Fibroblast of skin of scalp (primary cell): ENCODE data around the gene CA5A.

ENCODE experiments used
- DNase-seq: peaks from one replicate; pipeline ENCODE4 v3.0.0-alpha.2; 2013

The CA5A gene

DNA sequence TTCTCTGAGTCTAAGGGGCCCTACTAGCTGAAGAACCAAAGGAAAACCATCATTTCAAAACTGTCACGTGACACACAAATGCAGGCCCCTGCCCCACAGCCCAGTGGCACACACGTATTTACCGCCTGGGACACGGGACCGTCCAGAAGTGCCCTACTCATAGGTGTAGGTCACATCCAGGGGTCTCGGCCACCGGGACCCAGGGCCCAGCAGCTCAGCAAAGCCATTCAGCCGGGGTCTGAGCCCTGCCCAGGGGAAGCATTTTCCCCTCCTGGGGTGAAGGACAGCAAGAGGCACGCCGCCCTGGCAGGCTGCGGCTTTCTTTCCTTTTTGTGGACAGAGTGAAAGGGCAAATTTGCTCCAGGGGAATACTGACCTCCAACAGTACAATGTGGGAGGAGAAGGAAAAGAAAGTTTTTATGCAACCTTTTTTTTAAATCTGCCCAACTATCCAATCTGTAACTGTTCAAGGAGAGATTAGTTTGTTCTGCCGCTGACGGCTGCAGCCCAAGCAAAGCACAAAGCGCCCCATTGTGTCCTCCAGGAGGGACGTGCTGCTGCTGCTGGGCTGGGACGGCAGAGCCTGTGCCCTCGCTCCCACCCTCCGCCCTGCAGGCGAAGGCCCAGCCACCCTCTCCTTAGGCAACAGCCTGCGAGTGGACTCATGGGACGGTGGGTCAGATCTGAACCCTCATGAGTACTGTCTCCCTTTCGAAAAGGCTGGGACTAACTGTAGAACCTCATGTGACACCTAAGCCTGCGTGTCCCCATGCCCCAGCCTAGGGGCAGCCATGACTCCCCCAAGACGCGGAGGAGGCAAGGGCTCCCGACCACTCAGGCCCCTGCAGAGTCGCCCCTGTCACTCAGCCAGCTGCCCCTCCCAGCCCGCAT, 88.3 kb downstream of the CA5A start:
- no peak for DNase-seq

DNA sequence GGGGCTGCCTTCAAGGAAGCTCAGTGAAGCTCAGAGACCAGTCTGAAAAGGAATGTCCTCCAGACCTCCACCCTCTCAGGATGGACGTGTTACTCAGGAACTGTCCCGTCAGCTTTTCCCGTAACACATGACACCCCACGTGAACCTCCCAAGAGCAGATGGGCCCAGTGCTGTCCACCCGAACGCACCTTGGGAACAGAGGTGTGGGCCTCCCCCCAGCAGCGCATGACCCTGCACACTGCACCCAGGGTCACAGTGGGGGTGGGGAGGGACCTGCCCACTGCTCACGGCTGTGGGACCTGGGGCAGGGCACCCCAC, 88.9 kb downstream of the CA5A start:
- DNase-seq, result no peak

DNA sequence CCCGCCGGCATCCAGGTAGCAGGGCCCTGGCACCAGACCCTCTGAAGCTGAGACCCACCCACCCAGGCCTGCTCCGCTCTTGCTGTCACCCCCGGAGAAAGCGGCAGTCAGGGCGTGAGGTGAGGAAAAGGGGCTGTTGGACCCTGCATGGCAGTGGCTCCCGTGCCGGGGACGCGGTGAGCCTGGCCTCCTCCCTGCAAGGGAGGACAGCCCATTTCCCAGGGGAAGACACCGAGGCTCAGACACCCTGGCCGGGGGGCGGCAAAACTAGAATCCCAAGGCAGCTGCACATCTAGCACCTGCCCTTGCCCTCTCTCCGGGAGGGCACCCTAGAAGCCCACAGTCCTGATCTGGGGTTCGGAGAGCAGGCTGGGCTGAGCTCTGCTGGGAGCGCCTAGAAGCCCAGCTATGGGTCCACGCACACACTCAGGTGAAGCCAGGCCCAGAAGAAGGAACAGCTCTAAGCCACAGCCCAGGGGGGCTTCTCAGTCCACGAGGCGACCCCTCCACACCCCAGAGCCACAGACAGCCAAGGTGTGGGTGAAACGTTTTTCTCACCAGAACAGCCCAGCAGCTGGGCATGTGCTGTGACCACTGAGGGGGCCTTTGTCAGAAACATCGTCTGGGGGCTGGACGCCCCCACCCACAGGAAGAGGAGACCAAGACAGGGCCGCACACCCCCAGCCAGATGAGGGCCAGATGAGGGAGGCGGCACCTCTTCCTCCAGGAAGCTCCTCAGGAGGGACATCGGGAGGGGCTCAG, 89.4 kb downstream of the CA5A start:
- no peak for DNase-seq

DNA sequence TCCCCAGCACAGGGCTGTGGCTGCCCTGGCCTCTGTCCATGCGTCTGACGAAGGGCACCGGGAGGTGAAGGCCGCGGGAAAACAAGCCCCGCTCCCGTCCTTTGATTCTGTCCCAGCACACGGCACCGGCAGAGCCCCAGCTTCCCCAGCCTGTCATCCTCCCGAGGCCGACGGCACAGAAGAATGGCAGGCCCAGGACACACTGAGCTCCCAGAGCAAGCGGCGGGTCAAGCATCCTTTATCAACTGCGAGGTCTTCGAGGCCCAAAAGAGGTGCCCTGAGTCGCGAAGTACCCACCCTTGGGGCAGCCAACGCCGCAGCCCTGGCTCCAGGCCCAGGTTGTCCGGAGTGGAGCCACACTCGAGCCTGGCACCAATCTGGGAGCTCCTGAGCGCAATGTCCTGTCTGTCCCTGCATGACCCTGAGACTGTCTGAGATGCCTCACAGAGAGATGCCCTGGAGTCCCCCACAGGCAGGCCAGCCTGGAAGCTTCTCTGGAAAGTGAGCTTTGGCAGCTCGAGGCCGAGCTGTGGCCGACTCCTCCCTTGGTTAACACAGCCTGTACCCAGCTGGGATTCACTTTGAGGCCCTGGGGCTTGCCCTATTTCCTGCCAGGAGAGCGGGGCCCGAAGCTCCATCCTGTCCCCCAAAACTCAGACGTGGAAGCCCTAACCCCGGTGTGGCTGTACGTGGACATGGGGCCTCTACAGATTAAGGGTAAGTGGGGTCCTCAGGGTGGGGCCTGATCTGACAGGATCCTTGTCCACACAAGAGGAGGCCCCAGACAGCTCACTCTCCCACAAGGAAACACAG, 90.3 kb downstream of the CA5A start:
- DNase-seq, result no peak

DNA sequence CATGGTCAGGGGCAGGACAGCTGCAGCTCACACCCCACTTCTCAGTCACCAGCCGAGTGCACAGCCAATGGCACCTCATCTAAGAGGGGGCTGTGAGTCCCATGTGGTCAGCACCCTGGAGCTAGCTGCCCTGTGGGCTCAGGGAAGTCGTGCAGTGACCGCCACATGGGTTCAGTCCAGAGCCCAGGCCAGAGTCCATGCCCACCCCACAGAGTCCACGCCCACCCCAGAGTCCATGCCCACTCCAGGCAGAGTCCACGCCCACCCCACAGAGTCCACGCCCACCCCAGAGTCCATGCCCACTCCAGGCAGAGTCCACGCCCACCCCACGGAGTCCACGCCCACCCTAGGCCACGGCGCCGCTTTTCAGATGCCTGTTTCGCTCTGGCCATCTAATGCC, 91.1 kb downstream of the CA5A start:
- no peak for DNase-seq

DNA sequence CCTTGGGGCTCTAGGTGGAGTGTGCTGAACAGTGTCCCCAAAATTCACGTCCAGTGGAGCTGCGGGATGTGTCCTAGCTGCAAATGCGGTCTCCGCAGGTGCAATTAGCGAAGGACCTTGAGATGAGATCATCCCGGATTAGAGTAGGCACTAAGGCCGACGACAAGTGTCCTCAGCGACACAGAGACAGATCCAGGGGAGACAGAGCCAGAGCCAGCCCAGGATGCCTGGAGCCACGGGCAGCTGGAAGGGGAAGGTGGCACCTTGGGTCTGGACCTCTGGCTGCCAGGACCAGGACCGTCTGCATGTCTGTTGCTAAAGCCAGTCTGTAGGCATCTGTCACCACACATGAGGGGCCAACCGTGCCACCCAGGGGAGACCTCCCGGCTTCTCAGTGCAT, 91.5 kb downstream of the CA5A start:
- no peak for DNase-seq

DNA sequence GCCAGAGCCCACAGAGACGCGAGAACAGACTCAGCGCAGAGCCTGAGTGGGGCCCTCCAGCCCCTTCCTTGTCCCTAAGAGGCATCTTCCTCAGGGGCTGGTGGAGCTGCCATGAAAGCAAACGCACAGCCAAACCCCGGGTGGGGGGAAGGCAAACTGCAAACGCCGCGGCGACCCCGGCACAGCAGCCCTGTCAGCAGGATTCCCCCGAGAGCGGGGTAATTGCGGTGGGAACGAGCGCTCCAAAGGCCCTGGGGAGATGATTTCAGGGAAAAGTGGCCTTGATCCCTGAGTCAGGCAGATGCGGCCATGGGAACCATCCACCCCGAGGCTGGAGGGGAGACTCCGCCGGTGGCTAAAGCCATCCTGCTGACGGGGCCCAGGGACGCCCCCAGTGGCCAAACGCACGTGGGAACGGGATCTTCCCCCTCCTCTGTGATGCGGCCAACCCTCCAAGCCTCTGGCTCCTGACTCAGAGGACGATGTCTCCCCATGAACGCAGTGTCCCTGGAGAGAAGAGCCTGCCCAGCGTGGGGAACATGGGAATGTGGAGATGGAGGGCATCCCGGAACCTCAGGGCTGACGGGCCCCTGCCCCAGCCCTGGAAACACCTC, 92.1 kb downstream of the CA5A start:
- peak; percentile 54 for DNase-seq

DNA sequence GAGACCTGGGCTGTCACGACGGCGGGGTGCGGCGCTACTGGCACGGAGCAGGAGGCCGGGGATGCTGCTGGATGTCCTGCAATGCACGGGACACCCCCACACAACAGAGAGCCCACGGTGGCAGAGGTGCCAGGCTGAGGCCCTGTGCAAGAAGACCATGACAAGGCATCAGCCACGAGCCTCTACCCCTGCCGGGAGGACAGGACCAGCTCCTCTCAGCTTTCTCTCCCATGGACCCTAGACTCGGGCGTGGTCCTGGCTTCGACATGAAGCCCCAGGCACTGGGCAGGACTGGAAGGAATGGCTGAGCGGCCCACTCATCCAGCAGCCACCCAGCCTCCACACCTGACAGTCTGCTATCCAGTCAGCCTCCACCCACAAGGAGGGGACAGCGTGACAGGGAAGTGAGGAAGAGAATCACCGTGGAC, 92.6 kb downstream of the CA5A start:
- no peak for DNase-seq

DNA sequence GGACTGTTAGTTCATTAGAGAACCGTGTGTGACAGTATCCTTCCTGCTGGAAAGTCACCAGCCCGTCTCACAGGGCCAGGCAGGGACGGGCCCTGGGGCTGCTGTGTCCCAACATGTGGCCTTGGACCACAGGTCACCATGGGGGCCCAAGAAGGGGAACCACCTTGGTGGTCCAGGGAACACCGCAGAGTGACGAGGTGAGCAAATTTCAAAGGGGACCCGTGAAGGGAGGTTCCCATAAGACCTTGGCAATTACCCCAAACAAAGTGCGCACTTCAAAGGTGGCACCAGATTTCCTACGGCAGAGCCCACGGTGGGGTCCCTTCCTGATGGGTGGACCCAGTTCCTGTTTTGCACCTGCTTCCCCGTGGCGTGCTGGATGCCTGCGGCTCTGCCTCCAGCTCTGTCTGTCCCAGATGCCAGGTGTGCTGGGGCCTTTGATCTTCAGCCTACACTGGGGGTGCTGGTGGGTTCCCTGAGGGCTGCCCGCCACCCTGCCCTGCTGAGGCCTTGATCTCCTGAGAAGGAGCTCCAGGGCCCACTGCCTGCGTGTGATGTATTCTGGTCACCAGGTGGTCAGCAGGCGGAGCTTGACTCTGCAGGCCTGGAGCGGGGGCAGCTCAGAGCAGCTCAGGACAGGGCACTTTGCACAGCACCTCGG, 94.0 kb downstream of the CA5A start:
- DNase-seq, result no peak

DNA sequence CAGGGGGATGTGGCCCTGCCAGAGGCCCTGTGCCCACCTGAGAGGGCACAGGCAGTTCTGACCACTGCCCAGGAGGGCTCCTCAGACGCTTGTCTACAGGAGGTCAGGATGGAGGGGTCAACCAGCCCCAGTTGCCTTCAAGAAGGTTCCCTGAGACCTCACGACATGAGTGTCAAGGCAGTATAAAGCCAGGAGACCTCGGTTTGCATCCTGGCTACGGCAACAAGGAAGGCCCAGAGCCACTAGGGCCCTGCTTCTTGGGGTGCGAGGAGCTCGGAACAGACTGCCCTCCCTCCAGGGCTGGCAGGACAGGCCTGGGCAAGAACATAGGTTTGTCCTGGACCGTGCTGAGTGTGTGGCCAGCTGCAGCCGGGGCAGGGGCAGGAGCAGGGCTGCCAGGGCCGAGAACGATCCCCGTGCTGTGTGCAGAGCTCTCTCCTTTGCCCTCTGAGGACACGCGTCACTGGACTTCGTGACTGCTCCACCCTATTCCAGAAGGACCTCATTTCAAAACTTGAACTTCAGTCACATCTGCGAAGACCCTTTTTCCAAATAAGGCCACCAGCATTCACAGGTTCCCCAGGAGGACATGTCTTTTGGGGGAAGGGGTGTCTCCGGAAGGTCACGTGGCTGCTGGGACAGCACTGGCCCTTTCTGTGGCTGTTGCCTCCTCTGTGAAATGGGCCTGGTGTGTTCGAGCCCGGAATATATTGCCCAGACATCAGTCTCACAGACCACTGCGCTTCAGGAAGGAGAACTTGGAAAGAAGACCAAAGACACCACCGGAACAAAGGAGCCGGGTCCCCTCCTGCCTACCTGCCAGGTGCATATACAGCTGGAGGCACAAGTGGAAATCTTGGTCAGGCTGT, 94.8 kb downstream of the CA5A start:
- DNase-seq, result no peak

DNA sequence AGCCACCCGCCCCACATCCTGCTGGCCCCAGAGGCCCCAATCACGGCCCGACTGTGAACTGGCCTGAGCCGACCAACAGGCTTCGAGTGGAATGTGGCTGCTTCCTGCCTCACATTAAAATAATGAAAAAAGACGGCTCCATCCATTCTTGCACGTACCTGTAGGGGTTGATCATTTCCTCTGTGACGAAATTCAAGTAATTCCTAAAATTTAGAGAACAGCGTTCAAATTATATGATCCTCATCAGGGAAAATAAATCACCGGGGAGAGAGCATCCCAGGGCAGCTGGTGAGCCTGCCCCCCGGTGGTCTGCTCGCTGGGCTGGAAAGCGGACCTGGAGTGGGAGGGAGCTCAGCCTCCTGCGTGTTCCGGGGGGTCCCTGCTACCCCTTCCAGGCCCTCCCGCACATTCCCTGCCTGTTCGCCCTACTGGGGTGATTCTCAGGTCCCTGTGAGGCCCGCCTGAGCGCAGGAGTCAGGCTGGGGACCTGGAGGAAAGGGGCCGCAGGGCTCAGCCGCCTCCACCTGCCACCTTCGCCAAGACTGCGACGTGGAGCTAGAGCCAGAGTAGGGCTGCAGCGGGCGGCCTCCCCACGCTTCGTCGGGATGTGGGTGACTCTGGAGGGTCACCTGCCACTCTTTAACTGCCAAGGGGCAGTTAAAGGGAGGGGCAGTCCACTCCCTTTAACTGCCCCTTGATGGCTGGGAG, 95.9 kb downstream of the CA5A start:
- no peak for DNase-seq

DNA sequence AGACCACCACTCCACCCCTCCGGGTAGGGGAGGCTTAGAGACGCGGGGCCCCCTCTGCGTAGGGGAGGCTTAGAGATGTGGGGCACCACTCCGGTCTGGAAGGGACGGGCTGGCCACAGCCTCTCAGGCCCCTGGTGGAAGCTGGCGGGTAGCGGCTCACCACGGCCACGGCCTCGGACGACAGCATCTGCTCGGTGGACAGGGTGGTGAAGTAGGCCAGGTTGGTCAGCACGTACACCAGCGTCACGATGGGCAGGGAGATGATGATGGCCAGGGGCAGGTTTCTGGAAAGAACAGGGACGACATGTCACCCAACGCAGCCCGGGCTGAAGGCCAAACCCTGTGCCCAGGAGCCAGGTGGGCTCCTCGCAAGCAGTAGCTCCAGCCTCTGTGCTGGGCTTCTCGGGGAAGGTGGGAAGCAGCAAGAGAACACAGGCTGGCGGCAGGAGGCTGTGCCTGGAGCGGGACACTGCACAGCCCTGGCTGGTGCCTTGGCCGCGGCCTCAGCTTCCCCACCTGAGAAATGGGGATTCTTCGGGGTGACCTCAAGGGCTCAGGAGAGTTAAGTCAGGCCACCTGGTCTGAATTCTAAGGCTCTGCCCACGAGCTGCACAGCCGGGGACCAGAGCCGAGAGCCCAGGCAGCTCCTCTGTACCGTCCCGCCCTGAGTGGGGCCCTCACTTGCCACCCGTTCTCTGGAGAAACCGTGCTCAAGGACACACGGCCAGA, 96.6 kb downstream of the CA5A start:
- no peak for DNase-seq

DNA sequence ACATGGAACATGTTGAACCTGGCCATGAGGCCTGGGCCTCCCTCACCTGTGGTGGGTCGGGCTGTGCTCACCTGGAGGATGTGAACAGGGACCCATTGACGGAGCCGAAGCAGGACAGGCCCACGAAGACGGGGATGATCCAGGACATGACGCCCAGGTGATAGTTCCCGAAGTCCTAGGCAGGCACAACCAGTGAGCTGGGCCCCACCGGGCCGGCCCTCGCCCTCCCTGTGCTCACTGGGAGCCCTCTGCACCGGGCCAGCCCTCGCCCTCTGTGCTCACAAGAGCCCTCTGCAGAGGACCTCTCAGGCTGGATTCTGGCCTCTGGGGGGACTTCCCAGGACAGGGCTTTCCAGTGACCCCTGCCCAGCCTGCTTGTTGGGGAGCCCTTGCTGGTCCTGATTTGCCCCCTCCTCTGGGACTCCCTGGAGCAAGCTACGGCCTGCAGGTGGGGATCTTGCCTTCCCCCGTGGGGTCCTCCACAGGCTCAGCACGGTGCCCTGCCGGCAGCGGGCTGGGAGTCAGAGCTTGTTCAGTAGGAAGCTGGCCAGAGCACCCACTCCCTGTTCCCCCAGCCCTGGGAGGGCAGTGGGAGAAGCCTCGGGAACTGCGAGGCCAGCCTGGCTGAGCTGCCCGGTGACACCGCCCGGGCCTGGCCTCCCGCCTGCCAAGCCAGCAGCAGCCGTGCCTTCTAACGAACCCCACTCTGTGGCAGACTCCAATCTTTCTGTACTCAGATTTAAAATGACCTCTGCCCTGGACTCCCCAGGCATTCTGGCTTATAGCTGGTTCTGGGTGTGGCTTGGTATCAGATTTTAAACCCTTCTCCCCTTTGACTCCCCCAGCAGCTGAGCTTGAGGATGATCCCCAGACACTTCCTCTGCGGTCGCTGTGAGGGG, 97.4 kb downstream of the CA5A start:
- DNase-seq, result no peak
